ENCODE results near the gene CACNA1C.

- TF ChIP-seq, protein P1, sequence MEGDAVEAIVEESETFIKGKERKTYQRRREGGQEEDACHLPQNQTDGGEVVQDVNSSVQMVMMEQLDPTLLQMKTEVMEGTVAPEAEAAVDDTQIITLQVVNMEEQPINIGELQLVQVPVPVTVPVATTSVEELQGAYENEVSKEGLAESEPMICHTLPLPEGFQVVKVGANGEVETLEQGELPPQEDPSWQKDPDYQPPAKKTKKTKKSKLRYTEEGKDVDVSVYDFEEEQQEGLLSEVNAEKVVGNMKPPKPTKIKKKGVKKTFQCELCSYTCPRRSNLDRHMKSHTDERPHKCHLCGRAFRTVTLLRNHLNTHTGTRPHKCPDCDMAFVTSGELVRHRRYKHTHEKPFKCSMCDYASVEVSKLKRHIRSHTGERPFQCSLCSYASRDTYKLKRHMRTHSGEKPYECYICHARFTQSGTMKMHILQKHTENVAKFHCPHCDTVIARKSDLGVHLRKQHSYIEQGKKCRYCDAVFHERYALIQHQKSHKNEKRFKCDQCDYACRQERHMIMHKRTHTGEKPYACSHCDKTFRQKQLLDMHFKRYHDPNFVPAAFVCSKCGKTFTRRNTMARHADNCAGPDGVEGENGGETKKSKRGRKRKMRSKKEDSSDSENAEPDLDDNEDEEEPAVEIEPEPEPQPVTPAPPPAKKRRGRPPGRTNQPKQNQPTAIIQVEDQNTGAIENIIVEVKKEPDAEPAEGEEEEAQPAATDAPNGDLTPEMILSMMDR (conservative IDR thresholded peaks at IDR 0.05 in 1 of 2, IDR thresholded peaks at IDR 0.05 in 1 of 2; ENCODE audit: low read depth in 1 of 2, low read length in 2 of 2) = no peak
- TF ChIP-seq EZH2 (IDR thresholded peaks at IDR 0.05; ENCODE audit: low read length, missing control alignments) = no peak
Observed at GRCh38 chr12:2084553-2085296, 31.9 kb downstream of the CACNA1C start.
